GM23338 (cell line): ENCODE results near the gene SPC24. TPM values are rescaled to one million over a fixed set of nuclear protein-coding genes. Genes with fewer than 3 reads are reported as not detected.

Source experiments
- ATAC-seq: fragments of 200-7000 bp; cut with Tn5 transposase; 3 replicates; pipeline ENCODE4 v1.9.1; 2020
- DNase-seq: peaks from one replicate; pipeline ENCODE4 v3.0.0-alpha.2; 2015; ENCODE audit warnings: low spot score
- H2AFZ ChIP-seq: fragments of 200-600 bp; sonication (generic); 2 replicates; pipeline ENCODE4 v1.8.0; 2016; ENCODE audit warnings: antibody characterized with exemption, mild to moderate bottlenecking, moderate library complexity
- H3F3A ChIP-seq: fragments of 200-600 bp; sonication (generic); replicated peaks from 2 replicates; pipeline ENCODE4 v1.8.0; 2017; ENCODE audit warnings: antibody characterized with exemption, mixed run types, low read depth
- H3K27ac ChIP-seq: fragments of 200-600 bp; sonication (generic); 2 replicates; pipeline ENCODE4 v1.6.1; 2016; ENCODE audit warnings: low read depth
- H3K27me3 ChIP-seq: fragments of 200-600 bp; sonication (generic); 2 replicates; pipeline ENCODE4 v1.8.0; 2016; ENCODE audit warnings: mild to moderate bottlenecking, mixed run types, moderate library complexity; ENCODE audit not compliant: insufficient read depth
- H3K36me3 ChIP-seq: fragments of 200-600 bp; sonication (generic); 2 replicates; pipeline ENCODE4 v1.8.0; 2016; ENCODE audit warnings: mild to moderate bottlenecking; ENCODE audit not compliant: insufficient read depth
- H3K4me1 ChIP-seq: fragments of 200-600 bp; sonication (generic); 2 replicates; pipeline ENCODE4 v1.8.0; 2016; ENCODE audit warnings: mild to moderate bottlenecking, moderate library complexity; ENCODE audit not compliant: insufficient read depth
- H3K4me2 ChIP-seq: fragments of 200-600 bp; sonication (generic); 2 replicates; pipeline ENCODE4 v1.7.1; 2017; ENCODE audit warnings: mixed run types
- H3K4me3 ChIP-seq: fragments of 200-600 bp; sonication (generic); 2 replicates; pipeline ENCODE4 v1.6.1; 2016; ENCODE audit warnings: mixed run types
- H3K79me2 ChIP-seq: fragments of 200-600 bp; sonication (generic); replicated peaks from 2 replicates; pipeline ENCODE4 v1.8.0; 2017; ENCODE audit warnings: mild to moderate bottlenecking; ENCODE audit not compliant: insufficient read depth
- H3K9me2 ChIP-seq: fragments of 200-600 bp; sonication (generic); 2 replicates; pipeline ENCODE4 v1.8.0; 2017; ENCODE audit not compliant: insufficient read depth
- H4K20me1 ChIP-seq: fragments of 200-600 bp; sonication (generic); replicated peaks from 2 replicates; pipeline ENCODE4 v1.8.0; 2017; ENCODE audit warnings: mild to moderate bottlenecking; ENCODE audit not compliant: insufficient read depth
- H3K27ac Mint-ChIP-seq: 2 replicates; pipeline ENCODE4 v1.8.0; 2020; ENCODE audit warnings: inconsistent platforms, mild to moderate bottlenecking, moderate library complexity, mixed read lengths
- H3K27me3 Mint-ChIP-seq: 3 replicates; pipeline ENCODE4 v1.8.0; 2022; ENCODE audit warnings: low read depth, mild to moderate bottlenecking, moderate library complexity, mixed read lengths, inconsistent platforms; ENCODE audit not compliant: insufficient read depth, poor library complexity
- H3K36me3 Mint-ChIP-seq: 3 replicates; pipeline ENCODE4 v1.8.0; 2021; ENCODE audit warnings: low read depth, mild to moderate bottlenecking, inconsistent platforms, moderate library complexity, mixed read lengths
- H3K4me1 Mint-ChIP-seq: 3 replicates; pipeline ENCODE4 v1.8.0; 2020; ENCODE audit warnings: mild to moderate bottlenecking, inconsistent platforms, mixed read lengths
- H3K4me3 Mint-ChIP-seq: 3 replicates; pipeline ENCODE4 v1.8.0; 2021; ENCODE audit warnings: moderate library complexity, mild to moderate bottlenecking, inconsistent platforms, mixed read lengths
- H3K9me3 Mint-ChIP-seq: 3 replicates; pipeline ENCODE4 v1.8.0; 2020; ENCODE audit warnings: moderate library complexity, mild to moderate bottlenecking, inconsistent platforms, mixed read lengths
- CREB1 ChIP-seq: fragments of 250-450 bp; sonication (Bioruptor Pico); IDR thresholded peaks from 2 replicates; pipeline ENCODE4 v1.5.0; 2020; ENCODE audit warnings: low read depth, mild to moderate bottlenecking, moderate library complexity
- EZH2 ChIP-seq: fragments of 200-600 bp; sonication (generic); IDR thresholded peaks from one replicate; pipeline ENCODE4 v1.8.0; 2017; ENCODE audit warnings: antibody characterized with exemption, mild to moderate bottlenecking, low read depth; ENCODE audit not compliant: unreplicated experiment
- EZH2phosphoT487 ChIP-seq: fragments of 200-600 bp; sonication (generic); IDR thresholded peaks from one replicate; pipeline ENCODE4 v1.8.1; 2018; ENCODE audit warnings: antibody characterized with exemption; ENCODE audit not compliant: unreplicated experiment
- JUNB ChIP-seq: IDR thresholded peaks from one replicate; pipeline ENCODE4 v1.6.1; 2016; ENCODE audit warnings: antibody characterized with exemption; ENCODE audit not compliant: unreplicated experiment
- NANOG ChIP-seq: IDR thresholded peaks from 2 replicates; pipeline ENCODE4 v1.6.1; 2016; ENCODE audit warnings: antibody characterized with exemption, borderline replicate concordance
- POLR2AphosphoS5 ChIP-seq: IDR thresholded peaks from 2 replicates; pipeline ENCODE4 v1.6.1; 2016; ENCODE audit warnings: antibody characterized with exemption, low read depth
- STAT1 ChIP-seq: IDR thresholded peaks from one replicate; pipeline ENCODE4 v1.6.1; 2016; ENCODE audit warnings: antibody characterized with exemption; ENCODE audit not compliant: unreplicated experiment
- ZNF114 ChIP-seq: fragments of 250-450 bp; sonication (Bioruptor Pico); IDR thresholded peaks from 2 replicates; pipeline ENCODE4 v1.5.0; 2020; ENCODE audit warnings: mild to moderate bottlenecking, moderate library complexity
- ZNF331 ChIP-seq: fragments of 250-450 bp; sonication (Bioruptor Pico); IDR thresholded peaks from 2 replicates; pipeline ENCODE4 v1.5.0; 2020; ENCODE audit warnings: low read depth, mild to moderate bottlenecking, moderate library complexity
- polyA plus RNA-seq: library from polyadenylated mRNA; unstranded; fragments of >200 nt; fragmentation: Nextera tagmentation; extraction: Ambion mirVana; gene quantifications from 2 replicates; pipeline ENCODE4 v1.2.1, GENCODE V29; 2016
- total RNA-seq: library from RNA; depleted of rRNA; stranded (reverse); fragments of >200 nt; shearing (Covaris generic); gene quantifications from 2 replicates; pipeline ENCODE4 v1.2.3, GENCODE V29; 2014
- TF ChIP-seq, protein P1 (sequence below): fragments of 250-450 bp; sonication (Bioruptor Pico); IDR thresholded peaks from 2 replicates; pipeline ENCODE4 v1.5.0; 2020; ENCODE audit warnings: mild to moderate bottlenecking, moderate library complexity
- TF ChIP-seq, protein P2 (sequence below): IDR thresholded peaks from one replicate; pipeline ENCODE4 v1.6.1; 2018; ENCODE audit warnings: antibody characterized with exemption; ENCODE audit not compliant: unreplicated experiment
- TF ChIP-seq, protein P3 (sequence below), 2 experiments: fragments of 200-600 bp in 1 of 2; sonication (generic) in 1 of 2; conservative IDR thresholded peaks; 2 replicates each; pipeline versions ENCODE4 v1.5.1 to v1.6.1; 2016 to 2017; ENCODE audit warnings: antibody characterized with exemption in 2 of 2, low read depth in 2 of 2, mild to moderate bottlenecking in 2 of 2, moderate library complexity in 1 of 2
- TF ChIP-seq, protein P4 (sequence below): IDR thresholded peaks from 2 replicates; pipeline ENCODE4 v1.6.1; 2016; ENCODE audit warnings: antibody characterized with exemption

Gene SPC24
- total and polyA plus RNA-seq, 2 experiments from 2014 or later = 38.7 to 40.6 TPM

DNA sequence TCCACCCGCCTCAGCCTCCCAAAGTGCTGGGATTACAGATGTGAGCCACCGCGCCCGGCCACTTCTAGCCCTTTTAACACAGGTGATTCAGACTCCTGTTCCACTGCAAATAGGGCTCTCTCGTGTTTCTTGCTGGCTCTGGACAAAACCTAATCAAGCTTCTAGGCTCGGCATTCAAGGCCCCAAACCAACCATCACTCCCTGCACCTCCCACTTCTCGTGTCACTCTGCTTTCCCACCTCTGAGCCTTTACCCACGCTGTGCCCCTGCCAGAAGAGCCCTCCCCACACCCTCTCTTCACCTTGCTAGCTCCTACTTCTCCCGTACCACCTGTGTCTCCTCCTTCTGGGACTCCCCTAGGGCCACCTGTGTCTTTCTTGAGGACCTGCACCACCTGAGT, 22.0 kb upstream of the SPC24 start:
- Histone ChIP-seq H3K4me2 (no peak overlapping the region), H3K27ac (0 out of 2 replicates have a peak overlapping the region, but pooled peaks have one; percentile 9), H2AFZ (no peak overlapping the region), H3K9me2 (no peaks in the 10 kb centered on the region), H3K4me3 (no peak overlapping the region), H4K20me1 (no peaks in the 10 kb centered on the region; the same call in none of the 2 replicates), H3K36me3 (peaks cover 5% of the 10 kb centered on the region; the same call in 1 of the 2 replicates), H3F3A (0 out of 2 replicates have a peak, but pooled peaks cover 3% of the 10 kb centered on the region), H3K79me2 (no peaks in the 10 kb centered on the region), H3K27me3 (no peaks in the 10 kb centered on the region), H3K4me1 (no peaks in the 10 kb centered on the region; the same call in 1 of the 2 replicates)
- Mint-ChIP-seq H3K36me3 (peaks cover 31% of the 10 kb centered on the region), H3K27me3 (peaks cover 3% of the 10 kb centered on the region), H3K27ac (no peak overlapping the region), H3K4me1 (no peaks in the 10 kb centered on the region), H3K9me3 (no peaks in the 10 kb centered on the region), H3K4me3 (no peak overlapping the region)
- TF ChIP-seq POLR2AphosphoS5 (no peak), ZNF331 (no peak), CREB1 (CRISPR knock-in tag) (no peak), EZH2 (no peak), STAT1 (no peak), EZH2phosphoT487 (no peak), NANOG (no peak), JUNB (no peak), ZNF114 (CRISPR knock-in tag) (no peak)
- TF ChIP-seq, protein P1, sequence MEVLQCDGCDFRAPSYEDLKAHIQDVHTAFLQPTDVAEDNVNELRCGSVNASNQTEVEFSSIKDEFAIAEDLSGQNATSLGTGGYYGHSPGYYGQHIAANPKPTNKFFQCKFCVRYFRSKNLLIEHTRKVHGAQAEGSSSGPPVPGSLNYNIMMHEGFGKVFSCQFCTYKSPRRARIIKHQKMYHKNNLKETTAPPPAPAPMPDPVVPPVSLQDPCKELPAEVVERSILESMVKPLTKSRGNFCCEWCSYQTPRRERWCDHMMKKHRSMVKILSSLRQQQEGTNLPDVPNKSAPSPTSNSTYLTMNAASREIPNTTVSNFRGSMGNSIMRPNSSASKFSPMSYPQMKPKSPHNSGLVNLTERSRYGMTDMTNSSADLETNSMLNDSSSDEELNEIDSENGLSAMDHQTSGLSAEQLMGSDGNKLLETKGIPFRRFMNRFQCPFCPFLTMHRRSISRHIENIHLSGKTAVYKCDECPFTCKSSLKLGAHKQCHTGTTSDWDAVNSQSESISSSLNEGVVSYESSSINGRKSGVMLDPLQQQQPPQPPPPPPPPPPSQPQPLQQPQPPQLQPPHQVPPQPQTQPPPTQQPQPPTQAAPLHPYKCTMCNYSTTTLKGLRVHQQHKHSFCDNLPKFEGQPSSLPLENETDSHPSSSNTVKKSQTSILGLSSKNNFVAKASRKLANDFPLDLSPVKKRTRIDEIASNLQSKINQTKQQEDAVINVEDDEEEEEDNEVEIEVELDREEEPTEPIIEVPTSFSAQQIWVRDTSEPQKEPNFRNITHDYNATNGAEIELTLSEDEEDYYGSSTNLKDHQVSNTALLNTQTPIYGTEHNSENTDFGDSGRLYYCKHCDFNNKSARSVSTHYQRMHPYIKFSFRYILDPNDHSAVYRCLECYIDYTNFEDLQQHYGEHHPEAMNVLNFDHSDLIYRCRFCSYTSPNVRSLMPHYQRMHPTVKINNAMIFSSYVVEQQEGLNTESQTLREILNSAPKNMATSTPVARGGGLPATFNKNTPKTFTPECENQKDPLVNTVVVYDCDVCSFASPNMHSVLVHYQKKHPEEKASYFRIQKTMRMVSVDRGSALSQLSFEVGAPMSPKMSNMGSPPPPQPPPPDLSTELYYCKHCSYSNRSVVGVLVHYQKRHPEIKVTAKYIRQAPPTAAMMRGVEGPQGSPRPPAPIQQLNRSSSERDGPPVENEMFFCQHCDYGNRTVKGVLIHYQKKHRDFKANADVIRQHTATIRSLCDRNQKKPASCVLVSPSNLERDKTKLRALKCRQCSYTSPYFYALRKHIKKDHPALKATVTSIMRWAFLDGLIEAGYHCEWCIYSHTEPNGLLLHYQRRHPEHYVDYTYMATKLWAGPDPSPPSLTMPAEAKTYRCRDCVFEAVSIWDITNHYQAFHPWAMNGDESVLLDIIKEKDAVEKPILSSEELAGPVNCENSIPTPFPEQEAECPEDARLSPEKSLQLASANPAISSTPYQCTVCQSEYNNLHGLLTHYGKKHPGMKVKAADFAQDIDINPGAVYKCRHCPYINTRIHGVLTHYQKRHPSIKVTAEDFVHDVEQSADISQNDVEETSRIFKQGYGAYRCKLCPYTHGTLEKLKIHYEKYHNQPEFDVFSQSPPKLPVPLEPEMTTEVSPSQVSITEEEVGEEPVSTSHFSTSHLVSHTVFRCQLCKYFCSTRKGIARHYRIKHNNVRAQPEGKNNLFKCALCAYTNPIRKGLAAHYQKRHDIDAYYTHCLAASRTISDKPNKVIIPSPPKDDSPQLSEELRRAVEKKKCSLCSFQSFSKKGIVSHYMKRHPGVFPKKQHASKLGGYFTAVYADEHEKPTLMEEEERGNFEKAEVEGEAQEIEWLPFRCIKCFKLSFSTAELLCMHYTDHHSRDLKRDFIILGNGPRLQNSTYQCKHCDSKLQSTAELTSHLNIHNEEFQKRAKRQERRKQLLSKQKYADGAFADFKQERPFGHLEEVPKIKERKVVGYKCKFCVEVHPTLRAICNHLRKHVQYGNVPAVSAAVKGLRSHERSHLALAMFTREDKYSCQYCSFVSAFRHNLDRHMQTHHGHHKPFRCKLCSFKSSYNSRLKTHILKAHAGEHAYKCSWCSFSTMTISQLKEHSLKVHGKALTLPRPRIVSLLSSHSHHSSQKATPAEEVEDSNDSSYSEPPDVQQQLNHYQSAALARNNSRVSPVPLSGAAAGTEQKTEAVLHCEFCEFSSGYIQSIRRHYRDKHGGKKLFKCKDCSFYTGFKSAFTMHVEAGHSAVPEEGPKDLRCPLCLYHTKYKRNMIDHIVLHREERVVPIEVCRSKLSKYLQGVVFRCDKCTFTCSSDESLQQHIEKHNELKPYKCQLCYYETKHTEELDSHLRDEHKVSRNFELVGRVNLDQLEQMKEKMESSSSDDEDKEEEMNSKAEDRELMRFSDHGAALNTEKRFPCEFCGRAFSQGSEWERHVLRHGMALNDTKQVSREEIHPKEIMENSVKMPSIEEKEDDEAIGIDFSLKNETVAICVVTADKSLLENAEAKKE (CRISPR knock-in tag) = no peak
- TF ChIP-seq, protein P2, sequence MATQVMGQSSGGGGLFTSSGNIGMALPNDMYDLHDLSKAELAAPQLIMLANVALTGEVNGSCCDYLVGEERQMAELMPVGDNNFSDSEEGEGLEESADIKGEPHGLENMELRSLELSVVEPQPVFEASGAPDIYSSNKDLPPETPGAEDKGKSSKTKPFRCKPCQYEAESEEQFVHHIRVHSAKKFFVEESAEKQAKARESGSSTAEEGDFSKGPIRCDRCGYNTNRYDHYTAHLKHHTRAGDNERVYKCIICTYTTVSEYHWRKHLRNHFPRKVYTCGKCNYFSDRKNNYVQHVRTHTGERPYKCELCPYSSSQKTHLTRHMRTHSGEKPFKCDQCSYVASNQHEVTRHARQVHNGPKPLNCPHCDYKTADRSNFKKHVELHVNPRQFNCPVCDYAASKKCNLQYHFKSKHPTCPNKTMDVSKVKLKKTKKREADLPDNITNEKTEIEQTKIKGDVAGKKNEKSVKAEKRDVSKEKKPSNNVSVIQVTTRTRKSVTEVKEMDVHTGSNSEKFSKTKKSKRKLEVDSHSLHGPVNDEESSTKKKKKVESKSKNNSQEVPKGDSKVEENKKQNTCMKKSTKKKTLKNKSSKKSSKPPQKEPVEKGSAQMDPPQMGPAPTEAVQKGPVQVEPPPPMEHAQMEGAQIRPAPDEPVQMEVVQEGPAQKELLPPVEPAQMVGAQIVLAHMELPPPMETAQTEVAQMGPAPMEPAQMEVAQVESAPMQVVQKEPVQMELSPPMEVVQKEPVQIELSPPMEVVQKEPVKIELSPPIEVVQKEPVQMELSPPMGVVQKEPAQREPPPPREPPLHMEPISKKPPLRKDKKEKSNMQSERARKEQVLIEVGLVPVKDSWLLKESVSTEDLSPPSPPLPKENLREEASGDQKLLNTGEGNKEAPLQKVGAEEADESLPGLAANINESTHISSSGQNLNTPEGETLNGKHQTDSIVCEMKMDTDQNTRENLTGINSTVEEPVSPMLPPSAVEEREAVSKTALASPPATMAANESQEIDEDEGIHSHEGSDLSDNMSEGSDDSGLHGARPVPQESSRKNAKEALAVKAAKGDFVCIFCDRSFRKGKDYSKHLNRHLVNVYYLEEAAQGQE = no peak
- TF ChIP-seq, protein P3, sequence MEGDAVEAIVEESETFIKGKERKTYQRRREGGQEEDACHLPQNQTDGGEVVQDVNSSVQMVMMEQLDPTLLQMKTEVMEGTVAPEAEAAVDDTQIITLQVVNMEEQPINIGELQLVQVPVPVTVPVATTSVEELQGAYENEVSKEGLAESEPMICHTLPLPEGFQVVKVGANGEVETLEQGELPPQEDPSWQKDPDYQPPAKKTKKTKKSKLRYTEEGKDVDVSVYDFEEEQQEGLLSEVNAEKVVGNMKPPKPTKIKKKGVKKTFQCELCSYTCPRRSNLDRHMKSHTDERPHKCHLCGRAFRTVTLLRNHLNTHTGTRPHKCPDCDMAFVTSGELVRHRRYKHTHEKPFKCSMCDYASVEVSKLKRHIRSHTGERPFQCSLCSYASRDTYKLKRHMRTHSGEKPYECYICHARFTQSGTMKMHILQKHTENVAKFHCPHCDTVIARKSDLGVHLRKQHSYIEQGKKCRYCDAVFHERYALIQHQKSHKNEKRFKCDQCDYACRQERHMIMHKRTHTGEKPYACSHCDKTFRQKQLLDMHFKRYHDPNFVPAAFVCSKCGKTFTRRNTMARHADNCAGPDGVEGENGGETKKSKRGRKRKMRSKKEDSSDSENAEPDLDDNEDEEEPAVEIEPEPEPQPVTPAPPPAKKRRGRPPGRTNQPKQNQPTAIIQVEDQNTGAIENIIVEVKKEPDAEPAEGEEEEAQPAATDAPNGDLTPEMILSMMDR (conservative IDR thresholded peaks at IDR 0.05; ENCODE audit: low read depth in 2 of 2) = no peak
- TF ChIP-seq, protein P4, sequence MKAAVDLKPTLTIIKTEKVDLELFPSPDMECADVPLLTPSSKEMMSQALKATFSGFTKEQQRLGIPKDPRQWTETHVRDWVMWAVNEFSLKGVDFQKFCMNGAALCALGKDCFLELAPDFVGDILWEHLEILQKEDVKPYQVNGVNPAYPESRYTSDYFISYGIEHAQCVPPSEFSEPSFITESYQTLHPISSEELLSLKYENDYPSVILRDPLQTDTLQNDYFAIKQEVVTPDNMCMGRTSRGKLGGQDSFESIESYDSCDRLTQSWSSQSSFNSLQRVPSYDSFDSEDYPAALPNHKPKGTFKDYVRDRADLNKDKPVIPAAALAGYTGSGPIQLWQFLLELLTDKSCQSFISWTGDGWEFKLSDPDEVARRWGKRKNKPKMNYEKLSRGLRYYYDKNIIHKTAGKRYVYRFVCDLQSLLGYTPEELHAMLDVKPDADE = no peak
- ATAC-seq (no peak), DNase-seq (no peak)
